ENCODE data around the gene LDAF1.

LDAF1 gene

DNA sequence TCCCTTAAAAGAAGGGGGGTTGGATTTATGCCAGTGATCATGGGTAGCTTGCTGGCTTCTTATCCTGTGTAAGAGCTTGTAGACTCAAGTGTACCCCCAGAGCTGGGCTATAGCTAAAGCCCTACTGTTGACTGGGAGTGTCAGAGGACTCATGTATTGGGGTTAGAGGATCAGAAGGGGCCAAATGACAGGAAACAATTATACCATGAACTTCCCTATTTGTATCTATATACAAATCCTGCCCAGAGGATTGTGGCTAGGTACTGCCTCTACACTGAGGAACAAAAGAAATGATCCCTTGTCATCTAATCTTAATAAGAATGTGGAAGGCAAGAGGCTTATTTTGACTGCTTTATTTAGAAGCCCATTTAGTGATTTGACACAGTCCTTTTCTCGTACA, 38.6 kb downstream of the LDAF1 start:
- no peak overlapping the region for H3K4me3 ChIP-seq (ENCODE audit: low read length)
- no peak for DNase-seq (ENCODE audit: low read depth)
- TF ChIP-seq, protein P1, sequence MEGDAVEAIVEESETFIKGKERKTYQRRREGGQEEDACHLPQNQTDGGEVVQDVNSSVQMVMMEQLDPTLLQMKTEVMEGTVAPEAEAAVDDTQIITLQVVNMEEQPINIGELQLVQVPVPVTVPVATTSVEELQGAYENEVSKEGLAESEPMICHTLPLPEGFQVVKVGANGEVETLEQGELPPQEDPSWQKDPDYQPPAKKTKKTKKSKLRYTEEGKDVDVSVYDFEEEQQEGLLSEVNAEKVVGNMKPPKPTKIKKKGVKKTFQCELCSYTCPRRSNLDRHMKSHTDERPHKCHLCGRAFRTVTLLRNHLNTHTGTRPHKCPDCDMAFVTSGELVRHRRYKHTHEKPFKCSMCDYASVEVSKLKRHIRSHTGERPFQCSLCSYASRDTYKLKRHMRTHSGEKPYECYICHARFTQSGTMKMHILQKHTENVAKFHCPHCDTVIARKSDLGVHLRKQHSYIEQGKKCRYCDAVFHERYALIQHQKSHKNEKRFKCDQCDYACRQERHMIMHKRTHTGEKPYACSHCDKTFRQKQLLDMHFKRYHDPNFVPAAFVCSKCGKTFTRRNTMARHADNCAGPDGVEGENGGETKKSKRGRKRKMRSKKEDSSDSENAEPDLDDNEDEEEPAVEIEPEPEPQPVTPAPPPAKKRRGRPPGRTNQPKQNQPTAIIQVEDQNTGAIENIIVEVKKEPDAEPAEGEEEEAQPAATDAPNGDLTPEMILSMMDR (IDR thresholded peaks at IDR 0.05; ENCODE audit: insufficient read depth, low read depth, low read length, missing control alignments) = no peak

DNA sequence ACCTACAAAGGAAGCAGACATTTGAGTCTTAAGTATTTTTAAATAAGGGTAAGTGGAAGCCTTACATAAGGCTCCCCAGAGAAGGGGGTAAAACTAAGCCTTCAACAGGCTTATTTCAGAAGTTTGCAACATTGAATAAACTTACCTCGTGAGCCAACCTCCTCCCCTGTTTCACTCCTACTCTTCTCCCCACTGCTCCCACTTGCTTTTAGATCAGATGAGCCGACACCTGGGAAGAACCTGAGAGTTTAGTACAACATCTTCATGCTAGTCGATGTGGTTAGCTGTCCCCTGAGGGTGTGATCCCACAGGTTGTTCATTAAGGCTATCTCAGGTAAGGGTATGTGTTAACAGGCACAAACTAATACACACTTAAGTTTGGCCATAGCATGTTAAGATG, 39.1 kb downstream of the LDAF1 start:
- TF ChIP-seq, protein P1 (IDR thresholded peaks at IDR 0.05; ENCODE audit: insufficient read depth, low read depth, low read length, missing control alignments) = no peak
- no peak overlapping the region for H3K4me3 ChIP-seq (ENCODE audit: low read length)
- no peak for DNase-seq (ENCODE audit: low read depth)

DNA sequence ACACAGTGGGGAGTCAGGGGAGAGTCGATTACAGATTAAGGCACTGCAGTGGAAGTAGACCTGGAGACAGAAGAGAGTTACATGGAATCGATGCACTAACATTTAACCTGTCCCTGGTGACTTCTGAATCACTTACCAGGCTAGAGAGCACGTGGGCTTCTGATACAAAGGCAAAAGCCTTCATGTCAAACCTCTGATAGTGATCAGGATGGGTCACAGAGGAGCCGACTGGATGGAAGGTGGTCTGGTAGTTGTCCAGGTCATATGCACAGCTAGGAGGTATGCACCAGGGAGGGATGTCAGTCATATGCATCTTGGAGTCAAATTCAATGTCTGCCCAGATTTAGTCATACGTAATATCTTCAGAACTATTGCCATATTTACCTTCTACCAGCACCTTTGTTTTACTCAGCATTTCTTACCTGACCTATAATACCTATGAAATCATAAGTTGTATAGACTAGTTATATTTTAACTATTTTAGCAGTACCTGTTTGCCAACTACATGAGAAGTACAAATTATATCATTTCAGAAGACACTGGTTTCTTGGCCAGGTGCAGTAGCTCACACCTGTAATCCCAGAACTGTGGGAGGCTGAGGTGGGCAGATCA, 41.2 kb downstream of the LDAF1 start:
- DNase-seq (ENCODE audit: low read depth) = no peak
- TF ChIP-seq, protein P1 (IDR thresholded peaks at IDR 0.05; ENCODE audit: insufficient read depth, low read depth, low read length, missing control alignments) = no peak
- no peak overlapping the region for H3K4me3 ChIP-seq (ENCODE audit: low read length)

DNA sequence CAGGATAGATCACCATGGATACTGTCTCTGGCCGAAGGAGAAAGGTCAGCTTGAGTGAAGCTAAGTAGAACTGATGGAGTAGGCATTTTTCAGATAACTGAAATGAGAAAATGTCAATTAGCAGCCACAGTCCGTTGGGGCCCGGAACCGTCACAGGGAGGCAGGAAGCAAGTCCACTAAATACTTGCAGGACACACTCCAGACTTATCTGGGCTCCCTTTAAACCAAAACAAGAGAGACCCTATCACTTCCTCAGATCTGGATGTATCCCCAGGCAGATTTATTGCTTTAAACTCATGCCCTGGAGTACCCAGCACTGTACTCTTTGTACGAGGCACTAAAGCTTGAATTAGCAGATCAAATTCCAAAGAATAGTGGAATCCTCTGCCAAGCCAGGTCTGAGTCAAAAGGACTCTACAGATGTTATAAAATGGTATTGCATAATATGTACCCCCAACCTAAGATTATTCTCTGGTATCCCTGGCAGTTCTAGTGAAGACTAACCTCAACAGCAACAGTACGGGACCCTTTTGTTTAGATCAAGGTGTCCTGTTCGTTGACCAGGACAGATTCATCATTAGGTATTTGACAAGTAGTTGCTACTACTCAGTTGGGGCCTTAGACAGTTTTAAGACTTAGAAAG, 44.8 kb downstream of the LDAF1 start:
- TF ChIP-seq, protein P1 (IDR thresholded peaks at IDR 0.05; ENCODE audit: insufficient read depth, low read depth, low read length, missing control alignments) = no peak
- DNase-seq (ENCODE audit: low read depth) = no peak
- H3K4me3 ChIP-seq (ENCODE audit: low read length) = no peak overlapping the region

DNA sequence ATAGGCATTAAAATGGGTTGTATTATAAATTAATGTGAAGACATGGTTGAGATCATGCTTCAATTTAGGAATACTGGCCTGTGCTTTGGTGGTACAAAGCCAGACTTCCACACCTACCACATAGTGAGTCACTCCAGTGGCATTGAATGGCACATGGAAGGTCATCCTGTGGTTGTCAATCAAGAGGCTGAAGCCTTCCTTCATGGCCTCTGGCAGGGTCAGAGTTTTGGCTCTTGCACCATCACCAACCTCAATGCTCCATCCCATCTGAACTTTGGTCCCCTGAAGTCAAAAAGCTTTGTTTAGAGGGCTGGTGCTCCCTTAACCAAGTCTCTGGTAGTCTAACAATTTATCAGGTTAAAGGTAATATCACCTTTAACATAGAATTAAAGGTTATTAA, 46.8 kb downstream of the LDAF1 start:
- TF ChIP-seq, protein P1 (IDR thresholded peaks at IDR 0.05; ENCODE audit: insufficient read depth, low read depth, low read length, missing control alignments) = no peak
- no peak overlapping the region for H3K4me3 ChIP-seq (ENCODE audit: low read length)
- DNase-seq (ENCODE audit: low read depth) = no peak

DNA sequence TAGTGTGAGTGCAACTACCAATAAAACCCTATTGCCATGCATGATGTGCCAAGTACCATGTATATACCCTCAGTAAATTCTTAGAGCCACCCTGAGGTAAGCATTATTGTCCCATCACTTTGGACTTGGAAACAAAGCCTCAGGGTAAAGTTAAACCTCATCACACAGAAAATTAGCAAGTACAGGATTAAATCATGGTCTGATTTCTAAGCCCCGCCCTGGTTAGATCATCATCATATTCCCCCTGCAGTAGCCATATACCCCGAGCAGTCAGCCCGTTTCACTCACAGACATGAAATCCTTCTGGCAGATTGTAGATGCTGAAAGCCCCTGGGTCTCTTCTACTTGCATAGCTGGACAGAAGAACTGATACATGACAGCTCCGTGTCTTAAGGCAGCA, 48.1 kb downstream of the LDAF1 start:
- no peak for DNase-seq (ENCODE audit: low read depth)
- TF ChIP-seq, protein P1 (IDR thresholded peaks at IDR 0.05; ENCODE audit: insufficient read depth, low read depth, low read length, missing control alignments) = no peak
- H3K4me3 ChIP-seq (ENCODE audit: low read length) = no peak overlapping the region
